Body of pancreas (tissue), 4 donors: ENCODE measurements around the gene XIST. TPM values are rescaled to one million over a fixed set of nuclear protein-coding genes. Genes with fewer than 3 reads are reported as not detected.
"Not testable (repeated sequence)": the region's sequence is repeated elsewhere in the genome, so short reads cannot be mapped to it uniquely, and the experiment has no call there.

Source experiments
- ATAC-seq: fragments of 150-250 bp; one replicate; pipeline ENCODE4 v1.9.1; 2016
- DNase-seq, 4 donors: peaks; one replicate each; pipeline ENCODE4 v3.0.0-alpha.2; 2019
- H3K27ac ChIP-seq, 4 donors: fragments of 200-600 bp; sonication (generic); 1 replicate in 3 of 4; 2 replicates in 1 of 4; pipeline versions ENCODE4 v1.5.1 to v1.6.1; 2016 to 2019; ENCODE audit warnings: mild to moderate bottlenecking in 1 of 4, mixed read lengths in 1 of 4, moderate library complexity in 1 of 4
- H3K27me3 ChIP-seq, 2 donors: fragments of 200-600 bp; sonication (generic); one replicate each; pipeline ENCODE4 v1.6.0; 2016; ENCODE audit warnings: mild to moderate bottlenecking in 1 of 2
- H3K36me3 ChIP-seq, 2 donors: fragments of 200-600 bp; sonication (generic); replicated peaks in 1 of 2; 2 replicates each; pipeline ENCODE4 v1.5.1; 2016; ENCODE audit warnings: low read depth in 2 of 2; ENCODE audit not compliant: insufficient read depth in 1 of 2
- H3K4me1 ChIP-seq: fragments of 200-600 bp; sonication (generic); one replicate; pipeline ENCODE4 v1.6.0; 2016
- H3K4me3 ChIP-seq, 2 donors: fragments of 200-600 bp; sonication (generic); 1 replicate in 1 of 2; 2 replicates in 1 of 2; pipeline ENCODE4 v1.5.1; 2016 to 2019
- H3K9me3 ChIP-seq, 3 donors: fragments of 200-600 bp; sonication (generic); 1 replicate in 2 of 3; 2 replicates in 1 of 3; pipeline ENCODE4 v1.5.1; 2016
- CTCF ChIP-seq, 7 experiments: fragments of 450-650 bp in 4 of 7; fragments of 200-600 bp in 3 of 7; sonication (generic) in 3 of 7; IDR thresholded peaks; one replicate each; pipeline ENCODE4 v1.5.1; 2016 to 2019; ENCODE audit warnings: antibody characterized with exemption in 7 of 7
- POLR2A ChIP-seq, 3 donors: fragments of 450-650 bp; IDR thresholded peaks; one replicate each; pipeline ENCODE4 v1.6.1; 2016; ENCODE audit warnings: antibody characterized with exemption in 3 of 3, mild to moderate bottlenecking in 2 of 3
- WGBS, 2 donors: methylation state at CpG; one replicate each; pipeline ENCODE4 v1.1.5; 2017; 5-methylcytosine and 5-hydroxymethylcytosine counted together
- intact Hi-C: fragments of 100-400 bp; cut with DNase I; formaldehyde crosslinking; loops from one replicate; pipeline ENCODE4 v1.15.1; 2023
- total RNA-seq, 2 donors: library from RNA; depleted of rRNA; stranded (reverse); fragments of >200 nt; gene quantifications; one replicate each; pipeline ENCODE4 v1.1.0, GENCODE V29; 2016

The XIST gene
- 100 to 1,000 TPM; 246 to 462 TPM for total RNA-seq

DNA sequence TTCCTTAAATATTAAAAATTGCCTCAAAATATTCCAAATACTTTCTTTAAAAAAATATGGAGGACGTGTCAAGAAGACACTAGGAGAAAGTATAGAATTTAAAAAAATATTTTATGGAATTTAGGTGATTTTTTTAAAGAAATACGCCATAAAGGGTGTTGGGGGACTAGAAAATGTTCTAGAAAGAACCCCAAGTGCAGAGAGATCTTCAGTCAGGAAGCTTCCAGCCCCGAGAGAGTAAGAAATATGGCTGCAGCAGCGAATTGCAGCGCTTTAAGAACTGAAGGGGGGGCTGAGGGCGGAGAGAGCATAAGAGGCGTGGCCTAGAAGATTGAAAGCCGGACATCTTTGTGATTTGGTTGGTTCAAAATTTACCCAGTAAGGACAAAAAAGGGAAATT, at the start of gene XIST:
XIST (minus strand) TSS at position 248 of the 400 bp plus-strand sequence.
- WGBS, 2 donors: 79 to 83% methylated on average over 8 of the region's 8 CpGs

DNA sequence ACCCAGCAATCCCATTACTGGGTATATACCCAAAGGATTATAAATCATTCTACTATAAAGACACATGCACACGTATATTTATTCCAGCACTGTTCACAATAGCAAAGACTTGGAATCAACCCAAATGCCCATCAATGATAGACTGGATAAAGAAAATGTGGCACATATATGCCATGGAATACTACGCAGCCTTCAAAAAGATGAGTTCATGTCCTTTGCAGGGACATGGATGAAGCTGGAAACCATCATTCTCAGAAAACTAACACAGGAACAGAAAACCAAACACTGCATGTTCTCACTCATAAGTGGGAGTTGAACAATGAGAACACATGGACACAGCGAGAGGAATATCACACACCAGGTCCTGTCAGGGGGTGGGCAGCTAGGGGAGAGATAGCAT, 45.8 kb upstream of the XIST start:
- intact Hi-C loops, ATAC-seq, H3K27me3 ChIP-seq, DNase-seq, H3K4me3 ChIP-seq, H3K36me3 ChIP-seq, H3K9me3 ChIP-seq, H3K4me1 ChIP-seq, H3K27ac ChIP-seq: not testable (repeated sequence)
- 83 to 100% methylated on average over 2 to 3 of the region's 3 CpGs for WGBS, 2 donors

More for the DNA sequence above, at the start of gene XIST:
- H3K27me3 ChIP-seq: no peaks in the 10 kb centered on the region
- TF ChIP-seq POLR2A (IDR thresholded peaks at IDR 0.05) (peak in 1 of 3 donors; percentile 52), CTCF (IDR thresholded peaks at IDR 0.05) (no peak)
- intact Hi-C loops: loop anchor here (10.0 kb wide), 2 partner anchors 162 to 492 kb away; no protein-coding TSS in a partner anchor
- H3K27ac ChIP-seq: peak within 1 kb of the TSS in 2 of 4 donors; percentile 67 to 78
- H3K4me1 ChIP-seq: no peaks in the 10 kb centered on the region
- no peaks in the 10 kb centered on the region for H3K36me3 ChIP-seq
- H3K9me3 ChIP-seq: no peaks in the 10 kb centered on the region
- ATAC-seq (no peak), DNase-seq (peak in 2 of 4 donors; percentile 82 to 83)
- H3K4me3 ChIP-seq: peak within 1 kb of the TSS in 1 of 2 donors; percentile 35

DNA sequence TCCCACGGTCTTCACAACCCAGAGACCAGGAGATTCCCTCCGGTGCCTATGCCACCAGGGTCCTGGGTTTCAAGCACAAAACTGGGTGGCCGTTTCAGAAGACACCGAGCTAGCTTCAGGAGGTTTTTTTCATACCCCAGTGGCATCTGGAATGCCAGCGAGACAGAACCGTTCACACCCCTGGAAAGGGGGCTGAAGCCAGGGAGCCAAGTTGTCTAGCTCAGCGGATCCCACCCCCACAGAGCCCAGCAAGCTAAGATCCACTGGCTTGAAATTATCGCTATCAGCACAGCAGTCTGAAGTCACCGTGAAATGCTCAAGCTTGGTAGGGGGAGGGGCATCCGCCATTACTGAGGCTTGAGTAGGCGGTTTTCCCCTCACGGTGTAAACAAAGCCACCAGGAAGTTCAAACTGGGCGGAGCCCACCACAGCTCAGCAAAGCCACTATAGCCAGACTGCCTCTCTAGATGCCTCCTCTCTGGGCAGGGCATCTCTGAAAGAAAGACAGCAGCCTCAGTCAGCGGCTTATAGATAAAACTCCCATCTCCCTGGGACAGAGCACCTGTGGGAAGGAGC, 40.1 kb upstream of the XIST start:
- H3K27ac ChIP-seq, H3K4me3 ChIP-seq, H3K27me3 ChIP-seq, H3K4me1 ChIP-seq, H3K36me3 ChIP-seq, H3K9me3 ChIP-seq, DNase-seq, ATAC-seq, intact Hi-C loops: not testable (repeated sequence)
- whole genome bisulfite sequencing, 2 donors: 63 to 79% methylated on average over 3 to 14 of the region's 14 CpGs

DNA sequence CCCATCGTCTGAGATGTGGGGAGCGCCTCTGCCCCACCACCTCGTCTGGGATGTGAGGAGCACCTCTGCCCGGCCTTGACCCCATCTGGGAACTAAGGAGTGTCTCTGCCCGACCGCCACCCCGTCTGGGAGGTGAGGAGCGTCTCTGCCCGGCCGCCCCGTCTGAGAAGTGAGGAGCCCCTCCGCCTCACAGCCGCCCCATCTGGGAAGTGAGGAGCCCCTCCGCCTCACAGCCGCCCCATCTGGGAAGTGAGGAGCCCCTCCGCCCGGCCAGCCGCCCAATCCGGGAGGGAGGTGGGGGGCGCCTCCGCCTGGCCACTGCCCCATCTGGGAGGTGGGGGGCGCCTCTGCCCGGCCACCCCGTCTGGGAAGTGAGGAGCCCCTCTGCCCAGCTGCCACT, 29.7 kb upstream of the XIST start:
- H3K36me3 ChIP-seq, H3K4me1 ChIP-seq, H3K9me3 ChIP-seq, intact Hi-C loops, DNase-seq, H3K27me3 ChIP-seq, H3K4me3 ChIP-seq, ATAC-seq, H3K27ac ChIP-seq: not testable (repeated sequence)
- WGBS, 2 donors: 60 to 90% methylated on average over 1 to 4 of the region's 24 CpGs

DNA sequence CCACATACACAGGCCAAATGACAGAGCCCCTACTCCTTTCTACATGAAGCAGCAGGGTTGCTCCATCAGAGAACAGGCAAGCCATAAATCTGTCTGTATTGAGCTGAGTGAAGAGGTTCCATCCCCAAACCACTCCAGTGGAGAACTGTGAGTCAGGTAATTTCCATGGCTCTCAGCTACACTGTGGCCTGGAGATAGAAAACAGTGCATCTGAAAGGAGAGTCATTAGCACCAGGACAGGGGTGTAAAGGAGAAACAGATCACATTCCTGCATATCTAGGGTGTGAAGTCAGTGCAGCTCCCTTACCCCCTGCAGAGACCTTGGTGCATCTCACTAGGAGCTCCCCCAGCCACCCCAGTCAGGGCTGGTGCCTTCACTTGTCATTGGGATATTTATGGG, 25.2 kb upstream of the XIST start:
- Histone ChIP-seq H3K36me3 (no peaks in the 10 kb centered on the region), H3K4me3 (no peak overlapping the region), H3K27me3 (no peaks in the 10 kb centered on the region), H3K4me1 (no peaks in the 10 kb centered on the region), H3K9me3 (no peaks in the 10 kb centered on the region), H3K27ac (no peak overlapping the region)
- TF ChIP-seq POLR2A (IDR thresholded peaks at IDR 0.05) (no peak), CTCF (IDR thresholded peaks at IDR 0.05) (no peak)
- intact Hi-C loops: no loop called here
- ATAC-seq: no peak
- no peak for DNase-seq

GRCh38 chrX:73876911-73877310, 24.4 kb upstream of the XIST start:
- ATAC-seq (no peak), DNase-seq (no peak)
- Histone ChIP-seq H3K27ac (no peak overlapping the region), H3K4me3 (no peak overlapping the region), H3K4me1 (no peaks in the 10 kb centered on the region), H3K9me3 (no peaks in the 10 kb centered on the region), H3K27me3 (no peaks in the 10 kb centered on the region), H3K36me3 (no peaks in the 10 kb centered on the region)
- TF ChIP-seq CTCF (IDR thresholded peaks at IDR 0.05): no peak
- TF ChIP-seq POLR2A (IDR thresholded peaks at IDR 0.05): no peak
- intact Hi-C loops: no loop called here
- WGBS, 2 donors: no CpG with 5 or more reads among the region's 2 CpGs
